ENCODE data around the gene RFWD3. TPM values are rescaled to one million over a fixed set of nuclear protein-coding genes. Genes with fewer than 3 reads are reported as not detected.

The RFWD3 gene
- total and polyA plus RNA-seq, 2 of the 13 experiments (the other 11 are each of a cell fraction or from before 2014, with no cell fraction given), result 23.4 to 62.6 TPM

DNA sequence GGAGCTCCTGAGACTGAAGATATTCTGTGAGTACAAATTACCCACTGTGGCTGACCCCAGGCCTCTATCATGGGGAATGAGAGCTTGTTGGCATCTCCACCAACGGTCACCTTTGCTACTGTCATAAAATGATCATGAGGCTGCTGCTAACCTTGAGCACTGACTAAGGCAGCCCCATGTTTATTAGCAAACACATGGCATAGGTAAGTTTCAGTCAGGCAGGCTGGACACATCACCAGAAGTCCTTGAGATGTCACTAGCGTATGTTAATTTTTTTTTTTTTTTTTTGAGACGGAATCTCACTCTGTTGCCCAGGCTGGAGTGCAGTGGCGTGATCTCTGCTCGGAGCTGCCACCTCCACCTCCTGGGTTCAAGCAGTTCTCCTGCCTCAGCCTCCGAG is 58.3 kb downstream of the RFWD3 start:
- CTCF ChIA-PET (ENCODE audit: low intra/inter-chr PET ratio, low total read pairs), result no interaction called here
- no peak overlapping the region for H3K4me2 ChIP-seq (ENCODE audit: low read depth, low read length)

More for the DNA sequence above, 58.3 kb downstream of the RFWD3 start:
- Histone ChIP-seq H3K27ac (ENCODE audit: extremely low read length, insufficient read depth, low read length) (no peak overlapping the region), H3K27me3 (ENCODE audit: control insufficient read depth in 1 of 2, insufficient read depth in 2 of 2, low read length in 2 of 2) (peaks cover 0 to 3% of the 10 kb centered on the region in 2 experiments; a peak in 1 of 5 replicates), H3K9ac (ENCODE audit: insufficient read depth, low read depth, low read length) (no peak overlapping the region), H3K36me3 (replicated peaks in 1 of 2; ENCODE audit: control insufficient read depth in 1 of 2, insufficient read depth in 2 of 2, low read length in 2 of 2) (no peaks in the 10 kb centered on the region), H4K20me1 (ENCODE audit: insufficient read depth, low read length) (peaks cover 24% of the 10 kb centered on the region), H2AFZ (ENCODE audit: low read length) (peak overlapping the region; percentile 42), H3K4me3 (replicated peaks in 1 of 3; ENCODE audit: insufficient read depth in 1 of 3, low read depth in 2 of 3, low read length in 3 of 3) (no peak overlapping the region), H3K9me3 (ENCODE audit: low read length) (no peaks in the 10 kb centered on the region), H3K79me2 (ENCODE audit: insufficient read depth, low read length) (peaks cover 32% of the 10 kb centered on the region), H3K4me1 (ENCODE audit: insufficient read depth, low read length) (peaks cover 47% of the 10 kb centered on the region)
- intact Hi-C loops (cut with micrococcal nuclease; ENCODE audit: unreplicated experiment) (loop anchor here (5.0 to 10.0 kb wide), 3 partner anchors 36 to 134 kb away; no protein-coding TSS in a partner anchor), in situ Hi-C loops (cut with HindIII; ENCODE audit: extremely low pct_ligation_motif_present, low pct_unique_long_range_greater_than_20kb) (no loop called here)
- WGBS (ENCODE audit: low lambda C conversion rate), result 82% methylated on average over 6 of the region's 6 CpGs
- DNase-seq (ENCODE audit: low spot score) (no peak), FAIRE-seq (no peak), ATAC-seq (no peak)
- BruUV-seq (replicated peaks), result no TSS peak
- POLR2A ChIA-PET, result interaction anchor here (0.6 to 2.5 kb wide), 3 partner anchors 23 to 234 kb away, joined by 3 to 26 read pairs (median 14); no protein-coding TSS in a partner anchor
- TF ChIP-seq ZHX1 (CRISPR knock-in tag; IDR thresholded peaks at IDR 0.05; ENCODE audit: low read depth) (no peak), ZBTB4 (CRISPR knock-in tag; IDR thresholded peaks at IDR 0.05; ENCODE audit: borderline replicate concordance) (0 out of 2 replicates have a peak, but pooled peaks have one; percentile 4), ZNF879 (CRISPR knock-in tag; IDR thresholded peaks at IDR 0.05) (no peak), FOXK1 (CRISPR knock-in tag; IDR thresholded peaks at IDR 0.05; ENCODE audit: borderline replicate concordance, low read depth) (0 out of 2 replicates have a peak, but pooled peaks have one; percentile 18), ZNF530 (CRISPR knock-in tag; IDR thresholded peaks at IDR 0.05; ENCODE audit: low read depth) (no peak), NR2F2 (IDR thresholded peaks at IDR 0.05; ENCODE audit: borderline replicate concordance, low read depth) (no peak), ZNF644 (CRISPR knock-in tag; IDR thresholded peaks at IDR 0.05; ENCODE audit: low read depth) (0 out of 2 replicates have a peak, but pooled peaks have one; percentile 3), ZNF121 (CRISPR knock-in tag; IDR thresholded peaks at IDR 0.05) (0 out of 2 replicates have a peak, but pooled peaks have one; percentile 42), ZNF629 (CRISPR knock-in tag; conservative IDR thresholded peaks at IDR 0.05) (no peak), MBNL3 (CRISPR knock-in tag; conservative IDR thresholded peaks at IDR 0.05) (no peak)
- TF ChIP-seq, protein P1, sequence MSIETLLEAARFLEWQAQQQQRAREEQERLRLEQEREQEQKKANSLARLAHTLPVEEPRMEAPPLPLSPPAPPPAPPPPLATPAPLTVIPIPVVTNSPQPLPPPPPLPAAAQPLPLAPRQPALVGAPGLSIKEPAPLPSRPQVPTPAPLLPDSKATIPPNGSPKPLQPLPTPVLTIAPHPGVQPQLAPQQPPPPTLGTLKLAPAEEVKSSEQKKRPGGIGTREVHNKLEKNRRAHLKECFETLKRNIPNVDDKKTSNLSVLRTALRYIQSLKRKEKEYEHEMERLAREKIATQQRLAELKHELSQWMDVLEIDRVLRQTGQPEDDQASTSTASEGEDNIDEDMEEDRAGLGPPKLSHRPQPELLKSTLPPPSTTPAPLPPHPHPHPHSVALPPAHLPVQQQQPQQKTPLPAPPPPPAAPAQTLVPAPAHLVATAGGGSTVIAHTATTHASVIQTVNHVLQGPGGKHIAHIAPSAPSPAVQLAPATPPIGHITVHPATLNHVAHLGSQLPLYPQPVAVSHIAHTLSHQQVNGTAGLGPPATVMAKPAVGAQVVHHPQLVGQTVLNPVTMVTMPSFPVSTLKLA (IDR thresholded peaks at IDR 0.05), result peak; percentile 47; the same call in 1 of the 2 replicates

All from HepG2 (cell line).